ENCODE measurements around the gene COX7A1.
"Not testable (repeated sequence)": the region's sequence is repeated elsewhere in the genome, so short reads cannot be mapped to it uniquely, and the experiment has no call there.

- TF ChIP-seq, protein P1, sequence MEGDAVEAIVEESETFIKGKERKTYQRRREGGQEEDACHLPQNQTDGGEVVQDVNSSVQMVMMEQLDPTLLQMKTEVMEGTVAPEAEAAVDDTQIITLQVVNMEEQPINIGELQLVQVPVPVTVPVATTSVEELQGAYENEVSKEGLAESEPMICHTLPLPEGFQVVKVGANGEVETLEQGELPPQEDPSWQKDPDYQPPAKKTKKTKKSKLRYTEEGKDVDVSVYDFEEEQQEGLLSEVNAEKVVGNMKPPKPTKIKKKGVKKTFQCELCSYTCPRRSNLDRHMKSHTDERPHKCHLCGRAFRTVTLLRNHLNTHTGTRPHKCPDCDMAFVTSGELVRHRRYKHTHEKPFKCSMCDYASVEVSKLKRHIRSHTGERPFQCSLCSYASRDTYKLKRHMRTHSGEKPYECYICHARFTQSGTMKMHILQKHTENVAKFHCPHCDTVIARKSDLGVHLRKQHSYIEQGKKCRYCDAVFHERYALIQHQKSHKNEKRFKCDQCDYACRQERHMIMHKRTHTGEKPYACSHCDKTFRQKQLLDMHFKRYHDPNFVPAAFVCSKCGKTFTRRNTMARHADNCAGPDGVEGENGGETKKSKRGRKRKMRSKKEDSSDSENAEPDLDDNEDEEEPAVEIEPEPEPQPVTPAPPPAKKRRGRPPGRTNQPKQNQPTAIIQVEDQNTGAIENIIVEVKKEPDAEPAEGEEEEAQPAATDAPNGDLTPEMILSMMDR (IDR thresholded peaks at IDR 0.05), result not testable (repeated sequence)
- TF ChIP-seq POLR2A, EP300 (IDR thresholded peaks at IDR 0.05): not testable (repeated sequence)
Measured at GRCh38 chr19:36173846-36174245, 21.6 kb upstream of the COX7A1 start.
